GM08714 (cell line): Measurements from ENCODE around the gene ADAMTS12.

ENCODE experiments used
- H3K4me3 ChIP-seq: fragments of 200-500 bp; sonication (Bioruptor generic); 2 replicates; pipeline ENCODE4 v1.5.1; 2014; ENCODE audit warnings: mild to moderate bottlenecking, low read length, inconsistent platforms
- ZNF274 ChIP-seq: IDR thresholded peaks from 2 replicates; pipeline ENCODE4 v1.6.1; 2012; ENCODE audit warnings: mild to moderate bottlenecking, low read depth, low read length

ADAMTS12 gene

GRCh38 chr5:33824516-33825195, 67.1 kb downstream of the ADAMTS12 start:
- H3K4me3 ChIP-seq = no peak overlapping the region
- no peak for TF ChIP-seq ZNF274

- TF ChIP-seq ZNF274 = no peak
- no peak overlapping the region for H3K4me3 ChIP-seq
Measured at GRCh38 chr5:33817301-33817700, 74.5 kb downstream of the ADAMTS12 start.

GRCh38 chr5:33816791-33817190, 75.0 kb downstream of the ADAMTS12 start:
- TF ChIP-seq ZNF274 = no peak
- no peak overlapping the region for H3K4me3 ChIP-seq

GRCh38 chr5:33812746-33813145, 79.0 kb downstream of the ADAMTS12 start:
- no peak for TF ChIP-seq ZNF274
- no peak overlapping the region for H3K4me3 ChIP-seq

- no peak overlapping the region for H3K4me3 ChIP-seq
- TF ChIP-seq ZNF274 = no peak
Measured at GRCh38 chr5:33810491-33811120, 81.2 kb downstream of the ADAMTS12 start.

GRCh38 chr5:33809936-33810335, 81.9 kb downstream of the ADAMTS12 start:
- no peak overlapping the region for H3K4me3 ChIP-seq
- TF ChIP-seq ZNF274 = no peak

- no peak for TF ChIP-seq ZNF274
- H3K4me3 ChIP-seq = no peak overlapping the region
Measured at GRCh38 chr5:33808699-33809098, 83.1 kb downstream of the ADAMTS12 start.

- TF ChIP-seq ZNF274 = no peak
- H3K4me3 ChIP-seq = no peak overlapping the region
Measured at GRCh38 chr5:33807771-33808170, 84.0 kb downstream of the ADAMTS12 start.

- no peak for TF ChIP-seq ZNF274
- no peak overlapping the region for H3K4me3 ChIP-seq
Measured at GRCh38 chr5:33806738-33807442, 84.9 kb downstream of the ADAMTS12 start.

- H3K4me3 ChIP-seq = no peak overlapping the region
- TF ChIP-seq ZNF274 = no peak
Measured at GRCh38 chr5:33801292-33801691, 90.5 kb downstream of the ADAMTS12 start.

GRCh38 chr5:33800241-33800950, 91.4 kb downstream of the ADAMTS12 start:
- no peak for TF ChIP-seq ZNF274
- no peak overlapping the region for H3K4me3 ChIP-seq

GRCh38 chr5:33795496-33795895, 96.3 kb downstream of the ADAMTS12 start:
- H3K4me3 ChIP-seq = no peak overlapping the region
- TF ChIP-seq ZNF274 = no peak

- no peak overlapping the region for H3K4me3 ChIP-seq
- no peak for TF ChIP-seq ZNF274
Measured at GRCh38 chr5:33794550-33795181, 97.1 kb downstream of the ADAMTS12 start.
